SK-N-MC (cell line): Measurements from ENCODE around the gene POU5F1.

Source experiments
- DNase-seq: peaks from one replicate; pipeline ENCODE4 v3.0.0-alpha.2; 2011; ENCODE audit warnings: low read depth, low spot score
- H3K27ac ChIP-seq: fragments of 200-600 bp; sonication (generic); 2 replicates; pipeline ENCODE4 v1.5.1; 2016; ENCODE audit warnings: mixed run types
- H3K36me3 ChIP-seq: fragments of 200-600 bp; sonication (generic); 2 replicates; pipeline ENCODE4 v1.6.1; 2017; ENCODE audit warnings: antibody characterized with exemption, low read length, mixed read lengths; ENCODE audit not compliant: insufficient read depth
- H3K4me3 ChIP-seq: fragments of 200-600 bp; sonication (generic); 2 replicates; pipeline ENCODE4 v1.5.1; 2016
- H3K9ac ChIP-seq: fragments of 200-600 bp; sonication (generic); 2 replicates; pipeline ENCODE4 v1.8.0; 2017; ENCODE audit warnings: mixed run types, mixed read lengths; ENCODE audit not compliant: insufficient read length
- H3K9me3 ChIP-seq: fragments of 200-600 bp; sonication (generic); 2 replicates; pipeline ENCODE4 v1.6.1; 2017; ENCODE audit warnings: low read depth, mild to moderate bottlenecking, antibody characterized with exemption, low read length, moderate library complexity, mixed read lengths
- EZH2 ChIP-seq: fragments of 200-600 bp; sonication (generic); IDR thresholded peaks from one replicate; pipeline ENCODE4 v1.6.1; 2017; ENCODE audit warnings: antibody characterized with exemption
- FOXP2 ChIP-seq: optimal IDR thresholded peaks from 2 replicates; pipeline ENCODE3; 2011; ENCODE audit warnings: mild to moderate bottlenecking, moderate library complexity; ENCODE audit not compliant: insufficient read depth; ENCODE audit errors: extremely low read length, control extremely low read depth
- POLR2AphosphoS5 ChIP-seq: IDR thresholded peaks from 2 replicates; pipeline ENCODE4 v1.6.1; 2012; ENCODE audit warnings: mild to moderate bottlenecking, low read depth, low read length, borderline replicate concordance

Gene POU5F1

GRCh38 chr6:31156641-31157040, 13.8 kb downstream of the POU5F1 start:
- no peak overlapping the region for H3K27ac ChIP-seq
- no peak overlapping the region; the same call in 1 of the 2 replicates for H3K4me3 ChIP-seq
- TF ChIP-seq EZH2: no peak
- no peak for TF ChIP-seq POLR2AphosphoS5
- no peak for TF ChIP-seq FOXP2
- no peaks in the 10 kb centered on the region for H3K9me3 ChIP-seq
- H3K36me3 ChIP-seq: peaks cover 14% of the 10 kb centered on the region; the same call in 1 of the 2 replicates
- peak overlapping the region; percentile 26 for H3K9ac ChIP-seq
- DNase-seq: no peak

DNA sequence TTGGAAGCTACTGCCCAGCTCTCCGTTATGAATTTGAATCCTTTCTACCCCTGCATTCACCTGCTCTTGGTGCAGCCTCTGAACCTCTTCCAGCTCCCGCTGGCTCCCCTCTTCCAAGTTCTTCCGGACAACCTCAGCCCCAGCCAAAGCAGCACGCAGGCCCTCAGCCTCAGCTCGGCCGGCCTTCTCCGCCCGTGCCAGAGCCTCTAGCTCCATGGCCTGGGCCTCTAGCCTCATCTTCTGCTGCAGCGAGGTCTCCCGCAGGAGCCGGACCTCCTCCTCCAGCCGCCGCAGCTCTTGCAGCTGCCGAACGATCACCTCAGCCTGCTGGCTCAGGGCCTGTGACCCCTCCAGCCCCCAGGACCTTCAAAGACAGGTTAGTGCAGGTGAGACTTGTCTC, 16.0 kb downstream of the POU5F1 start:
- no peak for TF ChIP-seq POLR2AphosphoS5
- TF ChIP-seq EZH2: no peak
- TF ChIP-seq FOXP2: no peak
- Histone ChIP-seq H3K27ac (no peak overlapping the region), H3K9ac (no peak overlapping the region), H3K9me3 (no peaks in the 10 kb centered on the region), H3K36me3 (peaks cover 14% of the 10 kb centered on the region; the same call in 1 of the 2 replicates), H3K4me3 (no peak overlapping the region)
- no peak for DNase-seq

GRCh38 chr6:31152781-31153180, 17.7 kb downstream of the POU5F1 start:
- Histone ChIP-seq H3K9ac (no peak overlapping the region), H3K4me3 (no peak overlapping the region), H3K27ac (no peak overlapping the region), H3K36me3 (peaks cover 19% of the 10 kb centered on the region; the same call in 1 of the 2 replicates), H3K9me3 (no peaks in the 10 kb centered on the region)
- TF ChIP-seq POLR2AphosphoS5: no peak
- no peak for TF ChIP-seq EZH2
- TF ChIP-seq FOXP2: no peak
- DNase-seq: no peak

DNA sequence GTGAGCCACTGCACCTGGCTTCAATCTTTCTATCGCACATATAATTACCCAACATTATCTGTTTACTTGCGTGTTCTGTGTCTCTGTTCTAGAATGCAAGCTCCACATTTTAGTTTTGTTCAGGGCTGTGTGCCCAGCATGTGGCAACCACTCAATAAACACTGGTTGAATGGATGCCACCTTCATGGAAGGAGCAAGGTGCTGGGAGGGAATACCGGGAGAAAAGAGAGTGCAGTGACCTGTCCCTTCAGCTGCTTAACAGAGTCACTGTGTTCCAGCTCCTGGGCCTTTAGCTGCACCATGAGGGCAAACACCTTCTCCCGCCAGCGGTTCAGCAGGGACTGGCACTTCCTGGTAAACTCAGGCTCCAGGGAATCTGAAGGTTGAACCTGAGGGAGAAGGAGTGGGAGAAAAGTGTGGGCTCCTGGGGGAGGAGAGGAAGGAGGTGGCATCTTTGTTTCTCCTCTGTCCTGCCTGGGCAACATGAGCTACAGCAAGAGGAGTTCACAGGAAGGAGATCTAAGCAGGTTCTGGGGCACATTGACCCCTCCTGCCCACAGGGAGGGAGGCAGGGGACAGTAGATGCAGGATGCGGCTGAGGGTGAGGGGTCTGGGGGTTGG, 20.5 kb downstream of the POU5F1 start:
- H3K36me3 ChIP-seq: peaks cover 8% of the 10 kb centered on the region; the same call in 1 of the 2 replicates
- H3K27ac ChIP-seq: no peak overlapping the region

DNA sequence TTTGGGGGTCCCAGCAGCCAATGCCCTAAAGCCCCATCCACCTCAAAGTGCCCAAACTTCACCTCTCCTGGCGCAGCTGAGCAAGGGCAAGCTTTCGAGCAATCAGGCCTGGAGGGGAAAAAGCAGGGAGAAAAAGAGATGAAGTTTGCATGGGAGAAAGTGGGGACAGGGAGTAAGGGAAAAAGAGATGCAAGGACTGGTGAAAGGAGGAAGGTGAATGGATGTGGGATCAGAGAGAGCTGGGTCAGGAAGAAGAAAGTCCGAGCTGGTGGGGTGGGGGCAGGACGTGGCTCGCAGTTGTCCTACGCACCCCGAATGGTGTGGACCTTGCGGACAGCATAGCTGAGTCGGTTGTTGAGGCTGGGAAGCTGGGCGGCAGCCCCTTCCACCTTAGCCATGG, 25.1 kb downstream of the POU5F1 start:
- H3K9me3 ChIP-seq: no peaks in the 10 kb centered on the region
- no peak for TF ChIP-seq FOXP2
- TF ChIP-seq POLR2AphosphoS5: no peak
- TF ChIP-seq EZH2: no peak
- H3K27ac ChIP-seq: no peak overlapping the region
- no peak overlapping the region for H3K9ac ChIP-seq
- peaks cover 13% of the 10 kb centered on the region; the same call in 1 of the 2 replicates for H3K36me3 ChIP-seq
- DNase-seq: no peak
- no peak overlapping the region for H3K4me3 ChIP-seq

More for the DNA sequence above, 20.5 kb downstream of the POU5F1 start:
- DNase-seq: no peak
- Histone ChIP-seq H3K9me3 (no peaks in the 10 kb centered on the region), H3K9ac (no peak overlapping the region), H3K4me3 (no peak overlapping the region)
- TF ChIP-seq FOXP2 (no peak), EZH2 (no peak), POLR2AphosphoS5 (no peak)

DNA sequence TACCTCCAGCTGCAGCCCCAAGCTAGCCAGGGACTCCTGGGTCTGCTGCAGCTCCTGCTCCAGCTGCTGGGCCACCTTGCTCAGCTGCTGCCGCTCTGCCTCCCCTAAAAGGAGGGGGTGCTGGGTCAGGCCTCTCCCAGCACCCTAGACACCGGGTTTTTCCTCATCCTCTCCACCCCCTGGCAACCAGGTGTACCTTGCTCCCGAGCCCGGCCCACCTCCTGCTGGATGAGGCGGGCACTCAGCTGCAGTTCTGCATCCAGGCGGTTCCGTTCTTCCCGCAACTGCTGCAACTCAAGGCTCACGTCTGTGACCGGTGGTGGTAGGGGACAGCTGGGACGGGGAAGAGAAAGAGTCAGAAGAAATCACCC, 25.5 kb downstream of the POU5F1 start:
- Histone ChIP-seq H3K27ac (no peak overlapping the region), H3K9me3 (no peaks in the 10 kb centered on the region), H3K4me3 (no peak overlapping the region), H3K36me3 (peaks cover 13% of the 10 kb centered on the region; the same call in 1 of the 2 replicates), H3K9ac (no peak overlapping the region)
- TF ChIP-seq EZH2: no peak
- TF ChIP-seq POLR2AphosphoS5: no peak
- TF ChIP-seq FOXP2: no peak
- no peak for DNase-seq

DNA sequence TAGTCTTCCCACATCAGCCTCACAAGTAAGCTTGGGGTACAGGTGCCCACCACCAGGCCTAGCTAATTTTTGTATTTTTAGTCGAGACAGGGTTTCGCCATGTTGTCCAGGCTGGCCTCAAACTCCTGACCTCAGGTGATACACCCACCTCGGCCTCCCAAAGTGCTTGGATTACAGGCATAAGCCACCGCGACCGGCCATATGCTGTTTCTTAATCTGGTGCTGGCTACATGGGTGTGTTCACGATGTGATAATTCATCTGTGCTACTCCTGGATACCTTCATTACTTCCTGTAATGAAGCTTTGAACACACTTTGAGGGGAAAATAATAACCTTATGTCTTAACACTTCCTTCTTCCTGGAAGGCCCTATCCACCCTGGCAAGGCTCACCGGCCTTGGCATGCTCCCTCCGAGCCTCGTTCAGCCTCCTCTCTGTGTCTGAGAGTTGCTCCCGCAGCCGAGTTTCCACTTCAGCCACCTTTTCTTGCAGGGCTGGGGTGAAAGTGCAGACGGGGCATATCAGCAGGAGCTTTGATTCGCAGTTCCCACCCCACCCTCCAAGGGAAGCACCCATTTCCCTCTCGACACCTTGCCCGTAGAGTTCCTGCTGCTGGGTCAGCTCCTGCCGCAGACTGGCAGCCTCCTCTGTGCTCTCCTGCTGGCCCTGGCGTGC, 26.0 kb downstream of the POU5F1 start:
- no peak for DNase-seq
- Histone ChIP-seq H3K4me3 (no peak overlapping the region), H3K27ac (no peak overlapping the region), H3K9me3 (no peaks in the 10 kb centered on the region), H3K9ac (no peak overlapping the region), H3K36me3 (peaks cover 13% of the 10 kb centered on the region; the same call in 1 of the 2 replicates)
- TF ChIP-seq POLR2AphosphoS5 (no peak), FOXP2 (no peak), EZH2 (no peak)

- no peak overlapping the region for H3K27ac ChIP-seq
- no peak overlapping the region for H3K9ac ChIP-seq
- DNase-seq: no peak
- H3K36me3 ChIP-seq: peaks cover 10% of the 10 kb centered on the region; the same call in 1 of the 2 replicates
- no peaks in the 10 kb centered on the region for H3K9me3 ChIP-seq
- no peak overlapping the region for H3K4me3 ChIP-seq
- TF ChIP-seq POLR2AphosphoS5 (no peak), EZH2 (no peak), FOXP2 (no peak)
Observed at GRCh38 chr6:31143148-31143547, 27.3 kb downstream of the POU5F1 start.
